Measurements from ENCODE around the gene NSD1. TPM values are rescaled to one million over a fixed set of nuclear protein-coding genes. Genes with fewer than 3 reads are reported as not detected.
A peak's percentile ranks its signal among the peaks of the same experiment; 100 is the strongest.

Gene NSD1
- total and polyA plus RNA-seq, 7 donors, result 3.0 to 41.5 (median 34.6) TPM

DNA sequence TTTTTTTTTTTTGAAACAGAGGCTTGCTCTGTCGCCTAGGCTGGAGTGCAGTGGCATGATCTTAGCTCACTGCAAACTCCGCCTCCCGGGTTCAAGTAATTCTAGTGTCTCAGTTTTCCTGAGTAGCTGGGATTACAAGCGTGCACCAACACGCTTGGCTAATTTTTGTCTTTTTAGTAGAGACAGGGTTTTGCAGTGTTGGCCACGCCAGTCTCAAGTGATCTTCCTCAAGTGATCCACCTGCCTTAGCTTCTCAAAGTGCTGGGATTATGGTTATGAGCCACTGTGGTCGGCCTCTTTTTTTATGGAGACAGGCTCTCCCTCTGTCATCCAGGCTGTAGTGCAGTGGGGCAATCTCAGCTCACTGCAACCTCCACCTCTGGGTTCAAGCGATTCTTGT is 87.0 kb downstream of the NSD1 start:
- Histone ChIP-seq H3K9me3 (no peaks in the 10 kb centered on the region), H3K27ac (no peak overlapping the region), H3K36me3 (peaks cover 0 to 12% (median 0%) of the 10 kb centered on the region in 4 donors), H3K4me3 (no peak overlapping the region), H3K4me1 (no peaks in the 10 kb centered on the region), H3K27me3 (no peaks in the 10 kb centered on the region)
- no peak for TF ChIP-seq EP300 (IDR thresholded peaks at IDR 0.05)
- TF ChIP-seq POLR2A (IDR thresholded peaks at IDR 0.05), result no peak
- TF ChIP-seq, protein P1, sequence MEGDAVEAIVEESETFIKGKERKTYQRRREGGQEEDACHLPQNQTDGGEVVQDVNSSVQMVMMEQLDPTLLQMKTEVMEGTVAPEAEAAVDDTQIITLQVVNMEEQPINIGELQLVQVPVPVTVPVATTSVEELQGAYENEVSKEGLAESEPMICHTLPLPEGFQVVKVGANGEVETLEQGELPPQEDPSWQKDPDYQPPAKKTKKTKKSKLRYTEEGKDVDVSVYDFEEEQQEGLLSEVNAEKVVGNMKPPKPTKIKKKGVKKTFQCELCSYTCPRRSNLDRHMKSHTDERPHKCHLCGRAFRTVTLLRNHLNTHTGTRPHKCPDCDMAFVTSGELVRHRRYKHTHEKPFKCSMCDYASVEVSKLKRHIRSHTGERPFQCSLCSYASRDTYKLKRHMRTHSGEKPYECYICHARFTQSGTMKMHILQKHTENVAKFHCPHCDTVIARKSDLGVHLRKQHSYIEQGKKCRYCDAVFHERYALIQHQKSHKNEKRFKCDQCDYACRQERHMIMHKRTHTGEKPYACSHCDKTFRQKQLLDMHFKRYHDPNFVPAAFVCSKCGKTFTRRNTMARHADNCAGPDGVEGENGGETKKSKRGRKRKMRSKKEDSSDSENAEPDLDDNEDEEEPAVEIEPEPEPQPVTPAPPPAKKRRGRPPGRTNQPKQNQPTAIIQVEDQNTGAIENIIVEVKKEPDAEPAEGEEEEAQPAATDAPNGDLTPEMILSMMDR (IDR thresholded peaks at IDR 0.05), result no peak
- no peak for TF ChIP-seq POLR2AphosphoS5 (IDR thresholded peaks at IDR 0.05)
- no peak for DNase-seq
- intact Hi-C loops (cut with DNase I), result no loop called here
- WGBS, 2 donors, result 94 to 96% methylated on average over 8 of the region's 8 CpGs

DNA sequence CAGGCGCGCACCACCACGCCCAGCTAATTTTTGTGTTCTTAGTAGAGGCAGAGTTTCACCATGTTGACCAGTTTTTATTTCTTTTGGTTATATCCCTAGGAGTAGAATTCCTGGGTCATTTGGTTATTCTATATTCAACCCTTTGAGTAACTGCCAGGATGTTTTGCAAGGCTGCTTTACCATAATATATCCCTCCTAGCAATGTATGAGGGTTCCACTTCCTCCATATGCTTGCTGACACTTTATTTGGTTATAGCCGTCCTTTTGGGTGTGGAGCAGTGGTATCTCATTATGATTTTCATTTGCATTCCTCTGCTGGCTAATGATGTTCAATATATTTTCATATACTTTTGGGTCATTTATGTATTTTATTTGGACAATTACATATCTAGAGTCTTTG is 88.7 kb downstream of the NSD1 start:
- Histone ChIP-seq H3K36me3 (peaks cover 0 to 7% (median 0%) of the 10 kb centered on the region in 4 donors), H3K27me3 (no peaks in the 10 kb centered on the region), H3K9me3 (no peaks in the 10 kb centered on the region), H3K4me1 (no peaks in the 10 kb centered on the region), H3K4me3 (no peak overlapping the region), H3K27ac (no peak overlapping the region)
- TF ChIP-seq POLR2AphosphoS5 (IDR thresholded peaks at IDR 0.05), result no peak
- TF ChIP-seq, protein P1 (IDR thresholded peaks at IDR 0.05), result no peak
- no peak for TF ChIP-seq POLR2A (IDR thresholded peaks at IDR 0.05)
- no peak for TF ChIP-seq EP300 (IDR thresholded peaks at IDR 0.05)
- no peak for DNase-seq
- WGBS, 2 donors, result 85 to 89% methylated on average over 4 of the region's 4 CpGs
- intact Hi-C loops (cut with DNase I), result no loop called here

DNA sequence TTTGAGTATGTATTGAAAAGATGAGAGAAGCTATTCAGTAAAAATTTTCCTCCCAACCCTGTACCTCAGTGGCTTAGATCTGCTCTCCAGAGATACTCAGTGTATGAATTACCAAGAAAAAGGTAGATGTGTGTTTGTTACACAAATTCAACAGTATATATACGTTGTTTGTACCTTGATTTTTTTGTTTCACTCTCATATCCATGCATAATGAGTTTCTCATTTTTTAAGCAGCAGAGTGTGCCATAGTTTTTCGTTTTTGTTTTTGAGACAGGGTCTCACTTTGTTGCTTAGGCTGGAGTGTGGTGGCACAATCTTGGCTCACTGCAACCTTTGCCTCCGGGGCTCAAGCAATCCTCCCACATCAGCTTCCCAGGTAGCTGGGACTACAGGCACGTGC is 92.2 kb downstream of the NSD1 start:
- 93 to 95% methylated on average over 4 of the region's 4 CpGs for WGBS, 2 donors
- H3K9me3 ChIP-seq, result no peaks in the 10 kb centered on the region
- no peak for DNase-seq
- no peak overlapping the region for H3K4me3 ChIP-seq
- TF ChIP-seq EP300 (IDR thresholded peaks at IDR 0.05) (no peak), POLR2A (IDR thresholded peaks at IDR 0.05) (no peak)
- TF ChIP-seq, protein P1 (IDR thresholded peaks at IDR 0.05), result no peak
- no peaks in the 10 kb centered on the region for H3K27me3 ChIP-seq
- intact Hi-C loops (cut with DNase I), result no loop called here
- no peak overlapping the region for H3K27ac ChIP-seq
- peaks cover 0 to 5% (median 0%) of the 10 kb centered on the region in 4 donors for H3K4me1 ChIP-seq
- H3K36me3 ChIP-seq, result peaks cover 0 to 13% (median 0%) of the 10 kb centered on the region in 4 donors

DNA sequence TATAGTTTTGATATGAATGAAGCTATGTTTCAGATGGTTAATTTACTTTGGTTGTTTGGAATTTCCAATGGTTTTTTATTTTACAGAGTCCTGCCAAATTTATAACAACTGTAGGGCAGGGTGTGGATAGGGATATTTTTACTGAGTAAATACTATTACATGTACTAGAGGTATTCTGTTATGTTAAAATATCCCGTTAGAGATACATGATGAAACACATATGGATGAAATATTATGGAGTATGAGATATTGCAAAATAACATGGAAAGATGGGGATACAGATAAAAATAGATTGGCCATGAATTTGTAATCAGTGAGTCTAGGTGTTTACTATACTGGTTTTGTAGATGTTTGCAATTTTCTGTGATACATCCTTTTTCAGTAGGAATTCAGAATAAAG is 93.3 kb downstream of the NSD1 start:
- intact Hi-C loops (cut with DNase I), result no loop called here
- no peak for TF ChIP-seq POLR2AphosphoS5 (IDR thresholded peaks at IDR 0.05)
- no peak for TF ChIP-seq POLR2A (IDR thresholded peaks at IDR 0.05)
- TF ChIP-seq, protein P1 (IDR thresholded peaks at IDR 0.05), result no peak
- TF ChIP-seq EP300 (IDR thresholded peaks at IDR 0.05), result no peak
- WGBS, 2 donors, result 35 to 76% methylated on average over 1 of the region's 1 CpG
- H3K27ac ChIP-seq, result no peak overlapping the region
- no peaks in the 10 kb centered on the region for H3K27me3 ChIP-seq
- no peak for DNase-seq
- no peaks in the 10 kb centered on the region for H3K9me3 ChIP-seq
- H3K36me3 ChIP-seq, result peaks cover 0 to 13% (median 0%) of the 10 kb centered on the region in 4 donors
- no peak overlapping the region for H3K4me3 ChIP-seq
- peaks cover 0 to 5% (median 0%) of the 10 kb centered on the region in 4 donors for H3K4me1 ChIP-seq

DNA sequence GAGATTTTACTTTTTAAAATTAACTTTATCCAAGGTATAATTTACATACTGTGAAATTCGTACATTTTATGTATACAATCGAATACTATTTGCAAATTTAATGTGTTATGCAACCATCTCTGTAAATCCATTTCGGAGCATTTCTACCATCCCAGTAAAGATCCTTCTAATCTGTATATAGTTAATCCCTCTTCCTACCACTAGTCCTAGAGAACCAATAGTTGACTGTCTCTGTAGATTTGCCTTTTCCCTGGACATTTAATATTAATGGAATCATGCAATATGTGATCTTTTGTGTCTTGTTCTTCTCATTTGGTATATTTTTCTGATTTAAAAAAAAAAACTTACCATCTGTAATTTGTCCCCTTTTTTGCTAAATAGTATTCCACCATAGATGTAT is 95.2 kb downstream of the NSD1 start:
- no peak for TF ChIP-seq POLR2A (IDR thresholded peaks at IDR 0.05)
- TF ChIP-seq, protein P1 (IDR thresholded peaks at IDR 0.05), result peak in 1 of 4 experiments; percentile 14
- TF ChIP-seq EP300 (IDR thresholded peaks at IDR 0.05), result no peak
- TF ChIP-seq POLR2AphosphoS5 (IDR thresholded peaks at IDR 0.05), result no peak
- H3K27me3 ChIP-seq, result no peaks in the 10 kb centered on the region
- peaks cover 0 to 20% (median 16%) of the 10 kb centered on the region in 4 donors for H3K4me1 ChIP-seq
- intact Hi-C loops (cut with DNase I), result no loop called here
- H3K4me3 ChIP-seq, result no peak overlapping the region
- DNase-seq, result no peak
- 96% methylated on average over 3 of the region's 3 CpGs for WGBS, 2 donors
- no peak overlapping the region for H3K27ac ChIP-seq
- H3K9me3 ChIP-seq, result no peaks in the 10 kb centered on the region
- peaks cover 0 to 13% (median 0%) of the 10 kb centered on the region in 4 donors for H3K36me3 ChIP-seq

Measured in sigmoid colon (tissue), 7 donors.